Globus pallidus (tissue), 1 donor: ENCODE measurements around the gene ANO7.
"Not testable (repeated sequence)": the region's sequence is repeated elsewhere in the genome, so short reads cannot be mapped to it uniquely, and the experiment has no call there.

Experiments
- DNase-seq: peaks from one replicate; pipeline ENCODE4 v3.0.0-alpha.2; 2015; ENCODE audit warnings: low spot score

ANO7 gene

DNA sequence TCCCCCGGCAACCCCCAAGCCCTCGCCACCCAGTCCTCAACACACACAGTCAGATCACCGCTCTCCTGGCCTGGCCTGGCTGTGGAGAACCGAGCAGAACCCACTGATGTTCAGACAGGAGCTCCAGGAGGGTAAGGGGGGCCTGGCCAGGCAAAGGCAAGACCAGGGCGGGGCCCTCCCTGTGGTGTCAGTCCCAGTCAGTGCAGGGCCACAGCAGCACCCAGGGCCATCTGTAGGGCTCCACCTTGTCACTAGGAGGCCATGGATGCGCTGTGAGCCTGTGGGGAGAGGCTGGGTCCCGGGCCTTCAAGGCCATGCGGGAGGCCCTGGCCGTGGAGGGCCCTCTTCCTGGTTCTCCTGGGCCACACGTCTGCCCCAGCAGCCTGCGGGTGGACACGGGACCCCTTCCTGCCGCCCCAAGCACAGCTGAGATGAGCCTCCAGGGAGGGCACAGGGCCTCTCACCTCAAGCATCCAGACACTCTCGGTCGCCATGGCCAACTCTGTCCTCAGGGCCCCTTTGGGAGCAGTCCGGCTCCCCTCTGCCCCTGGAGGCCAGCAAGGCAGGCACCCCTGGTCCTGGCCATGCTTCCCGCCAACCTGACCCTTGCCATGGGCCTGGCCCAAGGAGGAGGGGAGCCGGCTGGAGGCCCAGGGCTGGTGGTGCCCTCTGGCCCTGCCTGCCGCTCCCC is 2.0 kb downstream of the ANO7 start:
- no peak for DNase-seq

GRCh38 chr2:241191081-241191480 is 2.6 kb downstream of the ANO7 start:
- DNase-seq: no peak

DNA sequence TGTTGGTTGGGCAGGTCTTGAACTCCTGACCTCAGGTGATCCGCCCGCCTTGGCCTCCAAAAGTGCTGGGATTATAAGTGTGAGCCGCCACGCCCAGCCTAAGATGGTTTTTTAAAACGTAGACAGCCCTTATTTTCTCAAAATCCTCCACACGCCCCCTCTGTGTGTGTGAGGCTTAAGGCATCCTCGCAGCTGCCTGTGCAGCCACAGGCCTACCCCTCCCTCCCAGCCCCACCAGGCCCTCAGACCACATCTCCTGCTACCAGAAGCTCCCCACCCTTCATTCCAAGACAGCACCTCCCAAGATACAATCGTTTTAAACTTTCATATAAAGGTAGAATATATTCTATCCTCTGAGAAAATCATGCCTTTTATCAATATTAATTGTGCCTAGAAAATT is 4.8 kb downstream of the ANO7 start:
- no peak for DNase-seq

DNA sequence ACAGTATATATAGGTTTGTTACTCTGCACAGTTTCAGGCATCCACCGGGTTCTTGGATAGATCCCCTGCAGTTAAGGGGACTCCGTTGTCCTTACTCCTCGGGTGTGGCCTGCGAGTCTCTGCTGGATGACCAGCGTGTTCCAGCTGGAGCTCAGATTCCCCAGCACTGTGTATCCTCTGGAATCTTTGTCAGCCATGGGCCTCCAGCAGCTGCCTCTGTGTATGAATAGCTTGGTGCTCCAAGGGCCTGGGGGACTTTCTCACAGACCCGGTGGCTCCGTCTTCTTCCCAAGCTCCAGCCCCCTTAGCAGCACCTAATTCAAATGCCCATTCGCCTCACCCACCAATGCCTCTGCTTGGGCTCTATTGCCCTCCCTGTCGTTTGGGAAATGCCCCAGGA is 6.3 kb downstream of the ANO7 start:
- DNase-seq: no peak

DNA sequence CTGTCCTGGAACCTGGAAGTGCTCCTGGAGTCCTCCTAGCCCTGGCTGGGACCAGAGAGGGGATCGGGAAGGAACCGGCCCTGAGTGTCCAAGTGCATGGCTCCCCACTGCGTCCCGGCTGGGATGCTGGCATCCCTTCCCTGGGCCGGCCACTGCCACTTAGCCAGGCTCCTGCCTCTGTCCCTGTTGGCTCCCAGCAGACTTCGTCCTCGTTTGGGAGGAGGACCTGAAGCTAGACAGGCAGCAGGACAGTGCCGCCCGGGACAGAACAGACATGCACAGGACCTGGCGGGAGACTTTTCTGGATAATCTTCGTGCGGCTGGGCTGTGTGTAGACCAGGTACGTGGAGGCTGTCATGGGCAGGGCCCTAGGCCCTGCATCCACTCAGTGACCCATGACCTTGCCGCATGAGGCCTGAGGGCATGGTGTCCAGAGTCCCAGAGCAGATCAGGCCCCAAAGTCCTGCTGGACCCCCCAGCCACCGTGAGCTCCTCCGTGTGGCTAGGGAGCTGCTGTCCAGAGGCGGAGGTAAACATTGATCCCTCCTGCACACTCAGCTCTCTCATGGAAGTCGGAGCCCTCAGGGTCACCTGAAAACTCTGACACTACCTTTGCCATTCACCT is 7.1 kb downstream of the ANO7 start:
- DNase-seq: no peak

DNA sequence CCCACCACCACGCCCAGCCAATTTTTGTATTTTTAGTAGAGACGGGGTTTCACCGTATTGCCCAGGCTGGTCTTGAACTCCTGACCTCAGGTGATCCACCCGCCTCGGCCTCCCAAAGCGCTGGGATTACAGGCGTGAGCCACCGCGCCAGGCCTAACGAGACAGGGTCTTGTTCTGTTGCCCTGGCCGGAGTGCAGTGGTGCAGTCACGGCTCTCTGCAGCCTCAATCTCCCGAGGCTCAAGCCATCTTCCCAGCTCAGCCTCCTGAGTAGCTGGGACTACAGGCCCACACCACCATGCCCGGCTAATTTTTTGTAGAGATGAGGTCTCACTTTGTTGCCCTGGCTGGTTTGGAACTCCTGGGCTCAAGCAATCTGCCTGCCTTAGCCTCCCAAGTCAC is 8.8 kb downstream of the ANO7 start:
- not testable (repeated sequence) for DNase-seq

DNA sequence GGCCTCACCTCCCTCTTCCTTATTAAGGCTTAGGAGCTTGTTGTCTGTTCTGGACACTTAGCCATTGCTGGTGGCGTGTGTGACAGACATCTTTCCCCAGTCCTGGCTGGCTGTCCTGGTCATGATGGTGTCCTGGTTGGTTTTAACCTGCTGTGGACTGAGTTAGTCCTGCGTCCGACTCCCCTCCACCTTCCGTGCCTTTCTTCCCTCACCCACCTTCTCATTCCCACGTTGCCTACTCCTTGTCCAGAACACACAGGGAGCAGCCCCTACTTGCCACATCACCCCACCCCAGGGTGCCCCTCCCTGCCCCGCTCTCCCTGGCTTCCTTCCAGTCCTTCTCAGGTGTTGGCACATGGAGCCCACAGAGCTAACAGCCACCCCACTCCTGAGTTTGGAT is 9.5 kb downstream of the ANO7 start:
- DNase-seq: no peak

- no peak for DNase-seq
Observed at GRCh38 chr2:241198381-241199279, 10.2 kb downstream of the ANO7 start.

- no peak for DNase-seq
Observed at GRCh38 chr2:241199286-241199685, 10.8 kb downstream of the ANO7 start.

DNA sequence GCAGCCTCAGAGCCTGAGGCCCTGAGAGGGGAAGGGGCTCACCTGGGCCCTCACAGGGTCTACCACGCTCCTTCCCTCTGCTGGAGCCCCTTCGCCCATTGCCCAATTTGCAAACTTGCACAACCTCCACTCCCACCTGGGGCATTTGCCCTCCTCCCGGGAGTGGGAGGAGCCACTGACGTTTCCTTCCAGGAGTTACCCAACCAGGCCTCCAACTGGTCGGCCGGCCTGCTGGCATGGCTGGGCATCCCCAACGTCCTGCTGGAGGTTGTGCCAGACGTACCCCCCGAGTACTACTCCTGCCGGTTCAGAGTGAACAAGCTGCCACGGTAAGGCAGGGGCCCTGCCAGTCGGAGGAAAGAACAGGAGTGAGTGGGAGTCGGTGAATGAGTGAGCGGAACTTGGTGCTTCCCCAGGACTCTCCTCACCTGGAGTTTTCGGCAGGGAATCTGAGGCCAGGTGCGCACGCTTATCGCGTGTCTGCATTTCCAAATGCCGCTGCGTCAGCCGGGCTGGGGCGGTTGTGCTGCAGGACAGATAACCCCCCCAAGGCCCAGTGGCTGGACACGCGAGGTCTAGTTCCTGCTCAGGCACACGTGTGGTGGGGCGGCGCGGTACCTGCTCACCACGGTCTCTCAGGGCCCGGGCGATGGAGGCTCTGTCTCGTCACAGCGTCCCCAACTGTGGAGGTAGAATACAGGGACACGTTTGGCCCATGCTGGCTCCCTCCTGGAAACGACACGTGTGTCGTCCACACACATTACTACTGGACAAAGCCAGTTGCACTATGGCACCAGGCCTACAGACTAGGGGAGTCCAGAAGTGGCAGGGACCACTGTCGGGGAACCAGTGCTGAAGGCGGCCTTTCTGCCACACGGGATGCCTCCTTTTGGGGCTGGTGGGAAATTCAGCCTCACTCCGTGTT is 11.7 kb downstream of the ANO7 start:
- DNase-seq: no peak

DNA sequence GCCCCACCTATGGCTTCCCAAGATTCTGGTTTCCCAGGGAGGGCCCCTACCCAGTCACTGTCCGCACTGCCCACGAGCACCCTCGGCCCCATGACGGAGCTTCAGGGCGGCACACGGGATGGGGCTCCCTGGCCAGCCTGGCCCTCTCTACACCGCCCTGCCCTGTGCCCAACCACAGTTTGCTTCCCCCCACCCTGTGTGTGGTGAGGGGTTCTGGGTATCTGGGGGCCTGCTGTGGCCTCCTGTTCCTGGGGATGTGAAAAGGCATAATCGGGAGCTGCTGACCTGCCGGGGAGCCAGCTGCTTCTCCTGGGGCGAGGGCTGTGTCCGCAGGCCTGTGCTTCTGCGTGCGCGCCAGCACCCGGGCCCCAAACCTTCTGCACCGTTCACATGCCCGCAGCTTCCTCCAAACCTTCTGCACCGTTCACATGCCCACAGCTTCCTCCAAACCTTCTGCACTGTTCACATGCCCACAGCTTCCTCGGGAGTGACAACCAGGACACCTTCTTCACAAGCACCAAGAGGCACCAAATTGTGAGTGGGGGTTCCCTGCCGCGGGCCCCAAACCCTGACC is 12.4 kb downstream of the ANO7 start:
- DNase-seq: no peak

- DNase-seq: no peak
Observed at GRCh38 chr2:241201445-241202267, 13.2 kb downstream of the ANO7 start.

DNA sequence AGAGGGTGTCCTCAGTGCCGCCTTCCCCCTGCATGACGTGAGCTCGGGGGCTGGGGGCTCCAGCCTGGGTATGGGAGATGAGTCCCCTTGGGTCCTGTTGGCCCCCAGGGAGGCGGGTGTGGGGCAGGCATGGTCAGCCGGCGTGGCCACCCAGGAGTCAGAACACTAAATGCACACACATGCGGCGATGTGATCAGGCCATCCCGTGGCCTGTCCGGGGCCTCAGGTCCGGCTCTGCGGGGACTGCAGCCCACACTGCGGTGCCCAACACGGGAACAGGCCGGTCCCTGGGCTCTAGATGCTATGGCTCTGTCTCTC is 13.8 kb downstream of the ANO7 start:
- no peak for DNase-seq

- no peak for DNase-seq
Observed at GRCh38 chr2:241202681-241203080, 14.2 kb downstream of the ANO7 start.

DNA sequence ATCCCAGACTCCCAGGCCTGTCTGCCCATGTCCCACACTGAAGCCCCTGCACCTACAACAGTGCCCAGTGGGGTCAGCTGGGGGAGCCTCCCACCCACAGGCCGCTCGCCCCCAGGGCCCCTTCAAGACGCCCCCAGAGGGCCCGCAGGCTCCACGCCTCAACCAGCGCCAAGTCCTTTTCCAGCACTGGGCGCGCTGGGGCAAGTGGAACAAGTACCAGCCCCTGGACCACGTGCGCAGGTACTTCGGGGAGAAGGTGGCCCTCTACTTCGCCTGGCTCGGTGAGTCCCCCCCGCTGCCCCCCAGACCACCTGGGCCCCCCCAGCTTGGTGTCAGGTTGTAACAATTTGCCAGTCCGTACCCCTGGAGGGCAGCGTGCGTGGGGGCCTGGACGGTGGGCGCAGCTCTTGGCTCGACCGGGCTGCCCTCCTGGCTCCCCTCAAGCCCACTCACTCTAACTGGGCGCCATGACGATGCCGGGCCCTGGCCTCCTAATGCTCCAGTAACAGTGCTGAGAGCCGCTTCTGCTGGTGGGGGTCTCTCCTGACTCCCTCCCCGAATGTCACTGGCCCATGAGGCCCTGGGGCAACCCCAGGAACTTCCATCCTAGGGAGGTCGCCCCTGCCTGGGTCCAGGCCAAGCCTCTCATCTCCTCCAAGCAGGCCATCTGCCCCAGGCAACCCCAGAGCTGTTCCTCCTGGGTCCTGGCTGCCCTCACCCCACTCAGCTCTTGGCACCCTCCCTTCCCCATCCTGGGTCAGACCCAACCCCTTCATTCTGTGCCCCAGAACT is 14.9 kb downstream of the ANO7 start:
- DNase-seq: no peak

GRCh38 chr2:241204010-241204384 is 15.5 kb downstream of the ANO7 start:
- DNase-seq: no peak

- DNase-seq: no peak
Observed at GRCh38 chr2:241204490-241204889, 16.0 kb downstream of the ANO7 start.

DNA sequence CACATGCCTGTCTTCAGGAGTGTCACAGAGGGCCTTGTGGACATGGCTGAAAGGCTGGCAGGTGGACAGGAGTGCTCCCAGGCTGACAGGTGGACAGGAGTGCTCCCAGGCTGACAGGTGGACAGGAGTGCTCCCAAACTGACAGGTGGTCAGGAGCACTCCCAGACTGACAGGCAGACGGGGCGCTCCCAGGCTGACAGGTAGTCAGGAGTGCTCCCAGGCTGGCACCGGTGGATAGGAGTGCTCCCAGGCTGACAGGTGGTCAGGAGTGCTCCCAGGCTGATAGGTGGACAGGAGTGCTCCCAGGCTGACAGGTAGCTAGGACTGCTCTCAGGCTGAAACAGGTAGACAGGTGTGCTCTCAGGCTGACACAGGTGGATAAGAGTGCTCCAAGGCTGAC is 16.6 kb downstream of the ANO7 start:
- no peak for DNase-seq

- no peak for DNase-seq
Observed at GRCh38 chr2:241207151-241207550, 18.7 kb downstream of the ANO7 start.

- DNase-seq: no peak
Observed at GRCh38 chr2:241207641-241208040, 19.2 kb downstream of the ANO7 start.
